K562 (cell line): ENCODE data around the gene SCARF1. TPM values are rescaled to one million over a fixed set of nuclear protein-coding genes. Genes with fewer than 3 reads are reported as not detected.
A peak's percentile ranks its signal among the peaks of the same experiment; 100 is the strongest.

Source experiments
- ADNP ChIP-seq: fragments of 200-800 bp; sonication (Bioruptor generic); IDR thresholded peaks from 2 replicates; pipeline ENCODE4 v1.6.1; 2016; ENCODE audit warnings: missing genetic modification characterization, missing compliant biosample characterization
- ARID4B ChIP-seq: sonication (generic); formaldehyde crosslinking; IDR thresholded peaks from 2 replicates; pipeline ENCODE4 v1.8.0; 2022; ENCODE audit warnings: mild to moderate bottlenecking, missing genetic modification reagents
- BCOR ChIP-seq: fragments of 450-650 bp; IDR thresholded peaks from 2 replicates; pipeline ENCODE4 v1.6.1; 2016
- CXXC5 ChIP-seq: fragments of 250-450 bp; sonication (Bioruptor Pico); IDR thresholded peaks from 2 replicates; pipeline ENCODE4 v1.8.0; 2022; ENCODE audit warnings: inconsistent platforms, mild to moderate bottlenecking, moderate library complexity
- GTF2E2 ChIP-seq: fragments of 200-800 bp; sonication (Bioruptor generic); IDR thresholded peaks from 2 replicates; pipeline ENCODE4 v1.6.1; 2016; ENCODE audit warnings: missing genetic modification characterization, missing compliant biosample characterization
- HBP1 ChIP-seq: fragments of 450-650 bp; formaldehyde crosslinking; IDR thresholded peaks from 2 replicates; pipeline ENCODE4 v1.4.0; 2022; ENCODE audit warnings: missing genetic modification characterization
- HDAC6 ChIP-seq: IDR thresholded peaks from 2 replicates; pipeline ENCODE4 v1.6.1; 2012; ENCODE audit warnings: low read depth, mild to moderate bottlenecking, control low read depth, inconsistent platforms, low read length, moderate library complexity
- MTF1 ChIP-seq: fragments of 250-450 bp; sonication (Bioruptor Pico); IDR thresholded peaks from 2 replicates; pipeline ENCODE4 v1.9.0; 2021; ENCODE audit warnings: moderate library complexity, mild to moderate bottlenecking, inconsistent platforms, borderline replicate concordance
- NCOA4 ChIP-seq: fragments of 450-650 bp; IDR thresholded peaks from 2 replicates; pipeline ENCODE4 v1.6.1; 2018; ENCODE audit warnings: mild to moderate bottlenecking; ENCODE audit not compliant: partially characterized antibody
- SRSF1 ChIP-seq: fragments of 200-400 bp; formaldehyde crosslinking; IDR thresholded peaks from 2 replicates; pipeline ENCODE4 v1.6.1; 2017; ENCODE audit warnings: mild to moderate bottlenecking, low read depth, low read length, moderate library complexity
- SUPT5H ChIP-seq: fragments of 450-650 bp; IDR thresholded peaks from 2 replicates; pipeline ENCODE4 v1.6.1; 2016
- TSHZ1 ChIP-seq: fragments of 250-450 bp; sonication (Bioruptor Pico); IDR thresholded peaks from 2 replicates; pipeline ENCODE4 v1.4.0; 2020; ENCODE audit warnings: mild to moderate bottlenecking, moderate library complexity
- ZNF174 ChIP-seq: fragments of 250-450 bp; sonication (Bioruptor Pico); IDR thresholded peaks from 2 replicates; pipeline ENCODE4 v1.4.0; 2020; ENCODE audit warnings: mild to moderate bottlenecking
- ZNF253 ChIP-seq: fragments of 250-450 bp; sonication (Bioruptor Pico); conservative IDR thresholded peaks from 2 replicates; pipeline ENCODE4 v1.6.1; 2021; ENCODE audit warnings: mild to moderate bottlenecking
- polyA plus RNA-seq, 8 experiments: library from polyadenylated mRNA; depleted of rRNA in 4 of 8; stranded (reverse) in 5 of 8; unstranded in 3 of 8; fragments of >200 nt; fragmentation: Nextera tagmentation in 2 of 8; fragmentation: Illumina TruSeq in 1 of 8; extraction: Ambion mirVana in 2 of 8; extraction: Trizol in 1 of 8; gene quantifications; 2 replicates each; pipeline versions ENCODE4 v1.2.1 to v1.2.3, GENCODE V29; 2011 to 2014; ENCODE audit warnings: inconsistent platforms in 1 of 8, missing spikeins in 1 of 8
- total RNA-seq, 7 experiments: library from RNA; depleted of rRNA in 6 of 7; stranded (reverse); fragments of >200 nt in 6 of 7; fragmentation: Illumina TruSeq in 2 of 7; extraction: Trizol in 2 of 7; gene quantifications; 2 replicates each; pipeline versions ENCODE4 v1.2.1 to v1.2.3, GENCODE V29; 2011 to 2021; ENCODE audit warnings: low replicate concordance in 1 of 7
- TF ChIP-seq, protein P1 (sequence below), 2 experiments: fragments of 450-650 bp in 1 of 2; IDR thresholded peaks; 2 replicates each; pipeline ENCODE4 v1.6.1; 2011 to 2017; ENCODE audit warnings: low read depth in 2 of 2, antibody characterized with exemption in 1 of 2, borderline replicate concordance in 1 of 2, low read length in 1 of 2, mild to moderate bottlenecking in 1 of 2, mixed read lengths in 1 of 2; ENCODE audit not compliant: control insufficient read depth in 1 of 2

The SCARF1 gene
- total and polyA plus RNA-seq, 9 of the 15 experiments (the other 6 are each of a cell fraction or from before 2014, with no cell fraction given), result 0.04 to 2.1 (median 0.63) TPM

GRCh38 chr17:1629504-1630310 is 15.8 kb downstream of the SCARF1 start (continued):
- TF ChIP-seq ARID4B (CRISPR knock-in tag) (peak; percentile 65), NCOA4 (no peak), MTF1 (CRISPR knock-in tag) (no peak), ZNF253 (CRISPR knock-in tag) (no peak), CXXC5 (no peak), BCOR (no peak), HDAC6 (no peak), SRSF1 (no peak), TSHZ1 (CRISPR knock-in tag) (no peak), GTF2E2 (tag) (no peak), SUPT5H (no peak), ADNP (no peak), HBP1 (no peak), ZNF174 (no peak)
- TF ChIP-seq, protein P1, sequence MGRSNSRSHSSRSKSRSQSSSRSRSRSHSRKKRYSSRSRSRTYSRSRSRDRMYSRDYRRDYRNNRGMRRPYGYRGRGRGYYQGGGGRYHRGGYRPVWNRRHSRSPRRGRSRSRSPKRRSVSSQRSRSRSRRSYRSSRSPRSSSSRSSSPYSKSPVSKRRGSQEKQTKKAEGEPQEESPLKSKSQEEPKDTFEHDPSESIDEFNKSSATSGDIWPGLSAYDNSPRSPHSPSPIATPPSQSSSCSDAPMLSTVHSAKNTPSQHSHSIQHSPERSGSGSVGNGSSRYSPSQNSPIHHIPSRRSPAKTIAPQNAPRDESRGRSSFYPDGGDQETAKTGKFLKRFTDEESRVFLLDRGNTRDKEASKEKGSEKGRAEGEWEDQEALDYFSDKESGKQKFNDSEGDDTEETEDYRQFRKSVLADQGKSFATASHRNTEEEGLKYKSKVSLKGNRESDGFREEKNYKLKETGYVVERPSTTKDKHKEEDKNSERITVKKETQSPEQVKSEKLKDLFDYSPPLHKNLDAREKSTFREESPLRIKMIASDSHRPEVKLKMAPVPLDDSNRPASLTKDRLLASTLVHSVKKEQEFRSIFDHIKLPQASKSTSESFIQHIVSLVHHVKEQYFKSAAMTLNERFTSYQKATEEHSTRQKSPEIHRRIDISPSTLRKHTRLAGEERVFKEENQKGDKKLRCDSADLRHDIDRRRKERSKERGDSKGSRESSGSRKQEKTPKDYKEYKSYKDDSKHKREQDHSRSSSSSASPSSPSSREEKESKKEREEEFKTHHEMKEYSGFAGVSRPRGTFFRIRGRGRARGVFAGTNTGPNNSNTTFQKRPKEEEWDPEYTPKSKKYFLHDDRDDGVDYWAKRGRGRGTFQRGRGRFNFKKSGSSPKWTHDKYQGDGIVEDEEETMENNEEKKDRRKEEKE (IDR thresholded peaks at IDR 0.05; ENCODE audit: borderline replicate concordance in 1 of 2, control insufficient read depth in 1 of 2, low read depth in 2 of 2, low read length in 1 of 2), result no peak
